Astrocyte of the cerebellum (primary cell): ENCODE results near the gene GRB10.

Experiments used
- DNase-seq: peaks from one replicate; pipeline ENCODE4 v3.0.0-alpha.2; 2011; ENCODE audit warnings: low read depth
- H3K4me3 ChIP-seq: 2 replicates; pipeline ENCODE4 v1.5.1; 2011; ENCODE audit warnings: mild to moderate bottlenecking, low read depth, low read length, moderate library complexity
- in situ Hi-C: cut with HindIII; loops from 2 replicates; pipeline ENCODE4 v1.10.0; 2017; ENCODE audit warnings: low sequenced_read_pairs
- TF ChIP-seq, protein P1 (sequence below): IDR thresholded peaks from 2 replicates; pipeline ENCODE4 v1.5.1; 2012; ENCODE audit warnings: low read length, low read depth, moderate library complexity, mild to moderate bottlenecking; ENCODE audit errors: missing control alignments

The GRB10 gene

DNA sequence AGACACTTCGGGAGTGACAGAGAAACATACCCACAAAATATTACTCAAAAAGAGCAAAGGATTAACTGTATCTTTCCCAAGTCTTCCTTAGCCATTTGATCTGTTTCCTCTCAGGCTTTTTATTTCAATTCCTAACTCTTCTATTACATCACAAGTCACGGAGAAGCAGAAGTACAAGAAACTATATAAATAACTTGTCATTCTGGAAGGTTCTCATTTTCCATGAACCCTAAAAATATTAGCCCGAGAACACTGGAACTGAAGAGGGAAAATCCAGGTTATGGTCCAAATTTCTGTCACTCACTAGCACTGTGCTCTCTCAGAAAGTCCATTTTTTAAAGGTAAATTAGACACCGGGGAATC, 98.0 kb downstream of the GRB10 start:
- in situ Hi-C loops: no loop called here
- H3K4me3 ChIP-seq: no peak overlapping the region
- no peak for DNase-seq
- TF ChIP-seq, protein P1, sequence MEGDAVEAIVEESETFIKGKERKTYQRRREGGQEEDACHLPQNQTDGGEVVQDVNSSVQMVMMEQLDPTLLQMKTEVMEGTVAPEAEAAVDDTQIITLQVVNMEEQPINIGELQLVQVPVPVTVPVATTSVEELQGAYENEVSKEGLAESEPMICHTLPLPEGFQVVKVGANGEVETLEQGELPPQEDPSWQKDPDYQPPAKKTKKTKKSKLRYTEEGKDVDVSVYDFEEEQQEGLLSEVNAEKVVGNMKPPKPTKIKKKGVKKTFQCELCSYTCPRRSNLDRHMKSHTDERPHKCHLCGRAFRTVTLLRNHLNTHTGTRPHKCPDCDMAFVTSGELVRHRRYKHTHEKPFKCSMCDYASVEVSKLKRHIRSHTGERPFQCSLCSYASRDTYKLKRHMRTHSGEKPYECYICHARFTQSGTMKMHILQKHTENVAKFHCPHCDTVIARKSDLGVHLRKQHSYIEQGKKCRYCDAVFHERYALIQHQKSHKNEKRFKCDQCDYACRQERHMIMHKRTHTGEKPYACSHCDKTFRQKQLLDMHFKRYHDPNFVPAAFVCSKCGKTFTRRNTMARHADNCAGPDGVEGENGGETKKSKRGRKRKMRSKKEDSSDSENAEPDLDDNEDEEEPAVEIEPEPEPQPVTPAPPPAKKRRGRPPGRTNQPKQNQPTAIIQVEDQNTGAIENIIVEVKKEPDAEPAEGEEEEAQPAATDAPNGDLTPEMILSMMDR: no peak

DNA sequence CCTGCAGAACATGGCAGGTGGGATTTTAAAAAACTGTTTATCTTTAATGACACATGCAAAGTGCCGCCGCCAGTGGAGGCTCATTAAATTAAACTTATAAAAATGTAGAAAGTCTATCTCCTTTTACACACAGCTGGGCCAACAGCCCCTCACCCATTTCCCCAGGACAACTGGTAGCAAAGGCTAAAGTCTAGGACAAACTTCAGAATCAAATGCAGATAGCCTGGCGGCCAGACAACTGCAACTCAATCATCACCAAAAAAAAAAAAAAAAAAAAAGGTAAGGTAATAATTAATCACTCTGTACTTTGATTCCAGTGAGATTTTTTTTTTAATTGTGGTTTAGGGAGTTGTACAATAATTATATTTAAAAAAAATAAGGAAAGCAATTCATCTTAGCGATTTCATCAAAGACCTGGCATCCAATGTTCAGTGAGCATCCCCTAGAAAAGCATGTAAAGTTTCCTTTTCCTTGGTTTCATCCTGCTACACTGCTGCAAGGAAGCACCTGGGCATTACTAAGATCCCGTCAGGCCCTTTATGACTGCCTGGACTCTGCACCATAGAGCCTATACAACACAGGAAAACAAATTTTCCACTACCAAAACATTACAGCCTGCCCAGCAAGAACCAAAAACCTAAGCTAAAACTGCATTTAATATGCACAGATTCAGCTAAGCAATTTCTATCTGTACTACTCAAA, 98.5 kb downstream of the GRB10 start:
- in situ Hi-C loops: no loop called here
- TF ChIP-seq, protein P1: no peak
- no peak overlapping the region for H3K4me3 ChIP-seq
- DNase-seq: no peak

DNA sequence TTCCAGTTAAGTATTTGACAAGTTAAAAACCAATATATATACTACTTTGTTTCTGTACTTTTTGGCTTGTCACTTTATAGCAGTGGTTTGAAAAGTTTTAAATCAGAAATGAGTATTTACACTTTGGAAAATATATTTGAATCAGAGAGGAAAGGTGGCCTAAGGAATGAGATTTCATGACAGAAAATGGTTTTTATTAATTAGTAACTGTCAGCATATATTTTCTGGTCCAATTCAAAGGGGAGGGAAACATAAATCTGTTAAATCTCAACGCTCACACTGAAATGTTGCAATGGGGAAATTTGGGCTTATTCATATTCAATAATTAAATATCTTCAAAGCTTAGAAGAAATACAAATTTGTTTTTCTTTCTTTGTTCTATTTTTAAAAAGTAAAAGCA, 100.1 kb downstream of the GRB10 start:
- H3K4me3 ChIP-seq: no peak overlapping the region
- in situ Hi-C loops: no loop called here
- DNase-seq: no peak
- TF ChIP-seq, protein P1: no peak

DNA sequence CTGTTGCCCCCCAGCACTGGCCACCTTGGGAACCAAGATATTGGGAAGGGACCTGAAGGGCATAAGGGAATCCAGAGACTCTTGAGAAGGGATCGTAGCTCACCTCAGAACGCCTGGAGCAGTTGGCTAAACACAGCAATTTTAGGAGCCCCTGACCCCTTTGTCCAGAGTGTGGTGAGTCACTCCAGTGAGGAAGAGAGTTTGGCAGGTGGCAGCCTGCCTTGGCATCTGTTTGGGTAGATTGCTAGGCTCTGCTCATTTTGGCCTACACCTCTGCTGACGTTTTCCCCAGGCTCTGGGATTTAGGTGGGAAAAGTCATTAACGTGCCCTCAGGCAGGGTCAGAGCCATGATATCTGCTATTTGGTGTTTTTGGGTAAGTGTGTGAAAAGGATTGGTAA, 100.6 kb downstream of the GRB10 start:
- no peak overlapping the region for H3K4me3 ChIP-seq
- in situ Hi-C loops: no loop called here
- DNase-seq: no peak
- TF ChIP-seq, protein P1: no peak

DNA sequence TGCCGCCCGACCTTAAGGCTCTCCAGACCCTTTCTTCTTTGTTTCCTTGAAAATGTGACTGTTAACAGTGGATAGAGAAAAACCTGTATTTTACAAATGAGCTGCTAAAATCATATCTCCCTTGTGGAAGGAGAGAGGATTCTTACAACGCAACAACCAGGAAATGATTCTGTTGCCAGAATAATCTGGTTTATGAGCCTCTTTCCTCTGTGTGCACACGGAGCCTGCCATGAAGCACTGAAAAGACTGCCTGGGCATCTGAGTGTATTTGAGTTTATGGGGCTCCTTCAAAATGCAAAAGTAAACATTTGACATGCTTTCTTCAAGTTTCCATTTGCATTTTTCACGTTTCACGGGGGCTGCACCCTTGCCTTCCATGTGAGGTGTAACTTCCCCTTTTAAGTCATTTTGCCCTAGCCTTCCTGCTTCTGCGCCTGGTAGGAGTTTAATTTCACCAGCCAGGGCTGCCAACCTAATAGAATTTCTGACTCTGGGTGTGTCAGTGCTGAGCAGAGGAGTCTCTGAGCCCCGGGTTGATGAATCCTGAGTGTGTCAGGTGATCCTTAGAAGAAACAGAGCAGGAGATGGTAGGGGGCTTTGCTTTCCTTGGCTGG, 101.2 kb downstream of the GRB10 start:
- TF ChIP-seq, protein P1: no peak
- in situ Hi-C loops: no loop called here
- DNase-seq: no peak
- no peak overlapping the region for H3K4me3 ChIP-seq

DNA sequence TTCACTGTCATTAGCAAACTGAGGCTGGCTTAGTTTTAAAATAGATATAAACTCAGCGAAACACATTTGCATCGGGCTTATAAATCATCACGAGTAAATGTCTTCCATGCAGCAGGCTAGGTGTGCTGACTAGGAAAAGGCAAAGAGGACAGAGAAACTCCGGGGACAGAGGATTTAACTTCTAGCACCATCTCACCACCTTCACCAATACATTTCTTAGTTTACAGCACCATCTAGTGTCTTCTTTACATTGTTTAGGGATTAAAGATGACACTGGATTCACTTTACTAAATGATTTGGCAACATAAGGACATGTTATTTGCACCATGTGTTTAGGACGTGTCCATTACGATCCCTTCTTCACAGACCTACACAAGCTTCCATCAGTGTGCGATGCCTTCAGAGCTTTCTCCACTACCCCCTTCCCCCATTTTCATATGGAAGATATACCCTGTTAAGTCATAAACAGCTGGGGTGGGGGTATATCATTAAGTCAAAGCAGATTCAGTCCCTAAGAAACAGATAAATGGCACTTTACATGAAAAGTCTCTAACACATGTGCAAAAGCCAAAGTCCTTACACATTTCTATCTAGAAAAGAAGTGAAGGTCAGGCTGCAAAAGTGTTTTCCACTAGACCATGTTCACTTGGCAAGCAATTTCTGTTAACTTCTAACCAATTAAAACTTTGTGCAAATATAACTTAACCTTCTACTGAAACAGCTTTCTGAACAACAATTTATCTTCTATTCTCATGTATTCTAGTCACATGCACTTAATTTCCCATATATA, 103.3 kb downstream of the GRB10 start:
- H3K4me3 ChIP-seq: no peak overlapping the region
- TF ChIP-seq, protein P1: peak; percentile 6
- in situ Hi-C loops: no loop called here
- DNase-seq: no peak
